H1 (cell line): ENCODE measurements around the gene MACC1. TPM values are rescaled to one million over a fixed set of nuclear protein-coding genes. Genes with fewer than 3 reads are reported as not detected.

Experiments
- CTCF ChIA-PET: fragments of 300-600 bp; sonication (Branson Sonifier 250); formaldehyde crosslinking; loops from one replicate; lab custom pipeline; 2021; ENCODE audit not compliant: partially characterized antibody; lab: Charles Lee
- POLR2A ChIA-PET: fragments of 300-600 bp; sonication (Branson Sonifier 250); formaldehyde crosslinking; loops from one replicate; lab custom pipeline; 2021; ENCODE audit warnings: inconsistent platforms; ENCODE audit not compliant: partially characterized antibody; lab: Charles Lee
- DNase-seq, 2 experiments: peaks; one replicate each; pipeline versions ENCODE4 v3.0.0 to v3.0.0-alpha.2; 2010 to 2022; ENCODE audit warnings: low spot score in 2 of 2, low read depth in 1 of 2, mixed read lengths in 1 of 2
- FAIRE-seq: peaks from 2 replicates; lab custom pipeline; 2011; peaks lifted over from hg19 to GRCh38; lab: Jason Lieb, UNC
- H2AFZ ChIP-seq: 2 replicates; pipeline ENCODE4 v1.8.1; 2012; ENCODE audit warnings: low read length, inconsistent platforms
- H2AK5ac ChIP-seq: 2 replicates; pipeline ENCODE4 v1.6.1; 2013; ENCODE audit warnings: low read depth, low read length
- H2BK120ac ChIP-seq: replicated peaks from 2 replicates; pipeline ENCODE3; 2013; ENCODE audit warnings: low read depth, low read length, inconsistent platforms
- H2BK12ac ChIP-seq: 2 replicates; pipeline ENCODE4 v1.6.1; 2013; ENCODE audit warnings: low read depth, low read length
- H2BK15ac ChIP-seq: 2 replicates; pipeline ENCODE4 v1.6.1; 2013; ENCODE audit warnings: low read length
- H2BK20ac ChIP-seq: 2 replicates; pipeline ENCODE4 v1.6.1; 2013; ENCODE audit warnings: low read length
- H2BK5ac ChIP-seq: 2 replicates; pipeline ENCODE4 v1.6.1; 2013; ENCODE audit warnings: low read depth, low read length
- H3K14ac ChIP-seq: 2 replicates; pipeline ENCODE4 v1.6.1; 2013; ENCODE audit warnings: inconsistent platforms; ENCODE audit not compliant: insufficient read length
- H3K18ac ChIP-seq: 2 replicates; pipeline ENCODE4 v1.6.1; 2013; ENCODE audit warnings: low read length; ENCODE audit errors: extremely low read depth
- H3K23ac ChIP-seq: 2 replicates; pipeline ENCODE4 v1.6.1; 2013; ENCODE audit warnings: inconsistent platforms; ENCODE audit not compliant: insufficient read length
- H3K23me2 ChIP-seq: 2 replicates; pipeline ENCODE4 v1.6.1; 2013; ENCODE audit warnings: low read depth, low read length
- H3K27ac ChIP-seq: 2 replicates; pipeline ENCODE4 v1.6.1; 2011; ENCODE audit warnings: low read depth, low read length, inconsistent platforms
- H3K27me3 ChIP-seq, 4 experiments: replicated peaks in 1 of 4; 1 replicate in 1 of 4; 2 replicates in 3 of 4; pipeline versions ENCODE4 v1.6.1 to v1.8.1; 2011 to 2013; ENCODE audit warnings: low read length in 3 of 4, mild to moderate bottlenecking in 3 of 4, inconsistent platforms in 2 of 4, mixed read lengths in 2 of 4, moderate library complexity in 1 of 4; ENCODE audit not compliant: control insufficient read depth in 3 of 4, insufficient read depth in 3 of 4; ENCODE audit errors: extremely low read depth in 1 of 4
- H3K36me3 ChIP-seq, 4 experiments: 2 replicates each; pipeline versions ENCODE4 v1.6.1 to v1.8.1; 2011 to 2013; ENCODE audit warnings: mild to moderate bottlenecking in 4 of 4, low read length in 3 of 4, moderate library complexity in 2 of 4, control low read depth in 1 of 4, inconsistent platforms in 1 of 4; ENCODE audit not compliant: insufficient read depth in 4 of 4, control insufficient read depth in 2 of 4
- H3K4ac ChIP-seq: replicated peaks from 2 replicates; pipeline ENCODE3; 2013; ENCODE audit warnings: low read length, low read depth, mixed read lengths, inconsistent platforms; ENCODE audit not compliant: insufficient read length
- H3K4me1 ChIP-seq, 4 experiments: replicated peaks in 1 of 4; 1 replicate in 1 of 4; 2 replicates in 3 of 4; pipeline versions ENCODE4 v1.6.1 to v1.8.1; 2011 to 2013; ENCODE audit warnings: low read length in 3 of 4, inconsistent platforms in 2 of 4, mixed read lengths in 1 of 4; ENCODE audit not compliant: insufficient read depth in 4 of 4, control insufficient read depth in 3 of 4
- H3K4me2 ChIP-seq, 2 experiments: 2 replicates each; pipeline versions ENCODE4 v1.6.1 to v1.8.1; 2011 to 2013; ENCODE audit warnings: low read depth in 2 of 2, low read length in 2 of 2, control low read depth in 1 of 2, inconsistent platforms in 1 of 2, mild to moderate bottlenecking in 1 of 2; ENCODE audit not compliant: insufficient read depth in 1 of 2
- H3K4me3 ChIP-seq, 4 experiments: fragments of 200-600, 300-600 bp in 1 of 4; sonication (generic), shearing (Covaris generic), sonication (Bioruptor Twin) in 1 of 4; 2 replicates each; pipeline versions ENCODE4 v1.5.1 to v1.8.1; 2011 to 2016; ENCODE audit warnings: low read length in 4 of 4, low read depth in 3 of 4, control low read depth in 2 of 4, inconsistent platforms in 2 of 4, mild to moderate bottlenecking in 2 of 4, mixed read lengths in 1 of 4, moderate library complexity in 1 of 4; ENCODE audit not compliant: insufficient read depth in 2 of 4; ENCODE audit errors: extremely low read depth in 1 of 4
- H3K56ac ChIP-seq: replicated peaks from 2 replicates; pipeline ENCODE3; 2013; ENCODE audit warnings: low read depth, mild to moderate bottlenecking, mixed read lengths, low read length, inconsistent platforms; ENCODE audit not compliant: insufficient read length
- H3K79me1 ChIP-seq: 2 replicates; pipeline ENCODE4 v1.6.1; 2013; ENCODE audit warnings: low read depth, low read length, control low read depth
- H3K79me2 ChIP-seq, 2 experiments: 2 replicates each; pipeline versions ENCODE4 v1.6.1 to v1.8.1; 2012 to 2013; ENCODE audit warnings: low read length in 2 of 2, mild to moderate bottlenecking in 2 of 2, inconsistent platforms in 1 of 2; ENCODE audit not compliant: insufficient read depth in 2 of 2, control insufficient read depth in 1 of 2
- H3K9ac ChIP-seq, 4 experiments: replicated peaks in 1 of 4; 1 replicate in 1 of 4; 2 replicates in 3 of 4; pipeline versions ENCODE4 v1.6.1 to v1.8.1; 2011 to 2013; ENCODE audit warnings: low read depth in 3 of 4, low read length in 3 of 4, control low read depth in 2 of 4, mild to moderate bottlenecking in 2 of 4, moderate library complexity in 2 of 4, inconsistent platforms in 1 of 4; ENCODE audit errors: extremely low read depth in 1 of 4
- H3K9me3 ChIP-seq, 2 experiments: 2 replicates each; pipeline versions ENCODE4 v1.6.1 to v1.8.1; 2012 to 2013; ENCODE audit warnings: mild to moderate bottlenecking in 2 of 2, moderate library complexity in 2 of 2, control low read depth in 1 of 2, inconsistent platforms in 1 of 2, low read depth in 1 of 2, low read length in 1 of 2, mixed read lengths in 1 of 2; ENCODE audit not compliant: insufficient read depth in 2 of 2
- H4K20me1 ChIP-seq, 2 experiments: replicated peaks in 1 of 2; 2 replicates each; pipeline versions ENCODE3 to v1.8.1; 2011 to 2013; ENCODE audit warnings: inconsistent platforms in 2 of 2, low read length in 2 of 2, mild to moderate bottlenecking in 1 of 2; ENCODE audit not compliant: insufficient read depth in 2 of 2, control insufficient read depth in 1 of 2
- H4K5ac ChIP-seq: 2 replicates; pipeline ENCODE4 v1.6.1; 2013; ENCODE audit warnings: low read length, low read depth, mixed read lengths, inconsistent platforms; ENCODE audit not compliant: insufficient read length
- H4K8ac ChIP-seq: 2 replicates; pipeline ENCODE4 v1.8.0; 2013; ENCODE audit warnings: mild to moderate bottlenecking, moderate library complexity, low read length, inconsistent platforms; ENCODE audit not compliant: insufficient read depth; ENCODE audit errors: extremely low read depth
- H4K91ac ChIP-seq: replicated peaks from 2 replicates; pipeline ENCODE3; 2013; ENCODE audit warnings: low read length, mixed read lengths, inconsistent platforms; ENCODE audit not compliant: insufficient read length
- CHD1 ChIP-seq: IDR thresholded peaks from 2 replicates; pipeline ENCODE4 v1.6.1; 2012; ENCODE audit warnings: low read depth, low read length, improper control_type of control experiment
- CHD2 ChIP-seq: IDR thresholded peaks from 2 replicates; pipeline ENCODE4 v1.6.1; 2012; ENCODE audit warnings: low read length, improper control_type of control experiment
- CREB1 ChIP-seq: IDR thresholded peaks from 2 replicates; pipeline ENCODE4 v1.6.1; 2012; ENCODE audit warnings: inconsistent platforms
- GTF2F1 ChIP-seq: IDR thresholded peaks from 2 replicates; pipeline ENCODE4 v1.6.1; 2012; ENCODE audit warnings: low read depth, low read length, improper control_type of control experiment, borderline replicate concordance
- HDAC2 ChIP-seq, 2 experiments: fragments of 300-600 bp in 1 of 2; sonication (generic) in 1 of 2; IDR thresholded peaks; 2 replicates each; pipeline ENCODE4 v1.6.1; 2011 to 2012; ENCODE audit warnings: low read depth in 2 of 2, low read length in 2 of 2, mild to moderate bottlenecking in 2 of 2, moderate library complexity in 2 of 2, borderline replicate concordance in 1 of 2, inconsistent platforms in 1 of 2
- POLR2A ChIP-seq, 2 experiments: IDR thresholded peaks; 1 replicate in 1 of 2; 2 replicates in 1 of 2; pipeline ENCODE4 v1.6.1; 2011; ENCODE audit warnings: low read depth in 2 of 2, low read length in 2 of 2, mild to moderate bottlenecking in 2 of 2; ENCODE audit errors: control extremely low read depth in 1 of 2
- POU5F1 ChIP-seq: IDR thresholded peaks from 2 replicates; pipeline ENCODE4 v1.6.1; 2011; ENCODE audit warnings: low read depth, mild to moderate bottlenecking, low read length, moderate library complexity
- RXRA ChIP-seq: IDR thresholded peaks from 2 replicates; pipeline ENCODE4 v1.6.1; 2011; ENCODE audit warnings: low read depth, mild to moderate bottlenecking, low read length, moderate library complexity; ENCODE audit not compliant: insufficient read depth
- SP1 ChIP-seq: IDR thresholded peaks from 2 replicates; pipeline ENCODE4 v1.6.1; 2011; ENCODE audit warnings: low read depth, low read length
- TBP ChIP-seq: IDR thresholded peaks from 2 replicates; pipeline ENCODE4 v1.6.1; 2011; ENCODE audit warnings: low read depth, low read length, improper control_type of control experiment
- USF2 ChIP-seq: IDR thresholded peaks from 2 replicates; pipeline ENCODE4 v1.6.1; 2011; ENCODE audit warnings: low read length, improper control_type of control experiment
- YY1 ChIP-seq: IDR thresholded peaks from 2 replicates; pipeline ENCODE4 v1.6.1; 2011; ENCODE audit warnings: low read depth, mild to moderate bottlenecking, low read length
- ZNF274 ChIP-seq: IDR thresholded peaks from 2 replicates; pipeline ENCODE4 v1.7.0; 2012; ENCODE audit warnings: low read length, borderline replicate concordance; ENCODE audit errors: extremely low read depth
- WGBS, 2 experiments: shearing (Covaris generic) in 1 of 2; methylation state at CpG; one replicate each; pipeline versions ENCODE4 v1.1.6 to v1.1.7; 2013 to 2015; ENCODE audit warnings: low lambda C conversion rate in 2 of 2, mixed read lengths in 2 of 2, inconsistent platforms in 1 of 2, low coverage in 1 of 2, missing lambda C conversion rate in 1 of 2; ENCODE audit not compliant: insufficient replicate concordance in 2 of 2, insufficient coverage in 1 of 2, insufficient read length in 1 of 2; ENCODE audit errors: extremely low coverage in 1 of 2, missing lambda C conversion rate in 1 of 2; 5-methylcytosine and 5-hydroxymethylcytosine counted together
- polyA plus RNA-seq, 7 experiments: library from polyadenylated mRNA; depleted of rRNA in 3 of 7; stranded (reverse) in 5 of 7; unstranded in 2 of 7; fragments of >200 nt in 5 of 7; fragments of 200-250 nt in 2 of 7; gene quantifications; 1 replicate in 5 of 7; 2 replicates in 1 of 7; 4 replicates in 1 of 7; pipeline versions ENCODE4 v1.2.1 to v1.2.3, GENCODE V29; 2011 to 2013; ENCODE audit warnings: missing spikeins in 2 of 7, mixed read lengths in 2 of 7
- total RNA-seq: library from RNA; stranded (reverse); fragmentation: NEBNext Ultra II Directional; extraction: Animal tissue kit (Norgen Biotek cat#: 25700); gene quantifications from 2 replicates; pipeline ENCODE4 v1.2.1, GENCODE V29; 2021

Gene MACC1
- total and polyA plus RNA-seq, 2 of the 8 experiments (the other 6 are each of a cell fraction or from before 2014, with no cell fraction given) = 2.0 to 17.2 TPM

GRCh38 chr7:20111821-20112542 lies 105.2 kb downstream of the MACC1 start:
- H3K79me2 ChIP-seq = peaks cover 0 to 100% of the 10 kb centered on the region in 2 experiments; a peak in 3 of 4 replicates
- ChIA-PET CTCF (interaction anchor here (0.8 to 1.6 kb wide), 5 partner anchors 20 to 218 kb away, joined by 3 to 6 read pairs (median 3); no protein-coding TSS in a partner anchor), POLR2A (interaction anchor here (0.7 to 10.3 kb wide), 9 partner anchors 8 to 963 kb away, joined by 3 to 68 read pairs (median 4); no protein-coding TSS in a partner anchor)
- TF ChIP-seq ZNF274 (no peak), RXRA (no peak), SP1 (no peak), POLR2A (IDR thresholded peaks at IDR 0.05; ENCODE audit: control extremely low read depth in 1 of 2, low read depth in 2 of 2, low read length in 2 of 2) (no peak), TBP (no peak), YY1 (no peak), CREB1 (no peak), CHD2 (no peak), GTF2F1 (no peak), POU5F1 (no peak), USF2 (no peak), CHD1 (no peak), HDAC2 (IDR thresholded peaks at IDR 0.05; ENCODE audit: borderline replicate concordance in 1 of 2, low read depth in 2 of 2, low read length in 2 of 2) (no peak)

More at GRCh38 chr7:20111821-20112542, 105.2 kb downstream of the MACC1 start:
- H3K4me2 ChIP-seq = no peak overlapping the region
- H3K4ac ChIP-seq = no peak overlapping the region
- no peak overlapping the region for H2BK120ac ChIP-seq
- no peak overlapping the region for H3K9ac ChIP-seq
- no peak overlapping the region for H3K27ac ChIP-seq
- H2BK12ac ChIP-seq = no peak overlapping the region
- H4K20me1 ChIP-seq = no peaks in the 10 kb centered on the region
- H3K27me3 ChIP-seq = no peaks in the 10 kb centered on the region
- peaks cover 0 to 12% (median 0%) of the 10 kb centered on the region in 4 experiments; a peak in 3 of 8 replicates for H3K36me3 ChIP-seq
- H4K5ac ChIP-seq = no peak overlapping the region
- H3K14ac ChIP-seq = no peak overlapping the region
- DNase-seq (no peak), FAIRE-seq (no peak)
- no peak overlapping the region for H2BK20ac ChIP-seq
- no peak overlapping the region for H2BK5ac ChIP-seq
- no peak overlapping the region for H3K23ac ChIP-seq
- H3K18ac ChIP-seq = no peak overlapping the region
- H4K8ac ChIP-seq = no peak overlapping the region
- WGBS, 2 experiments = 98% methylated on average over 2 of the region's 2 CpGs; no CpG with 5 or more reads in 1 of the 2 experiments
- no peak overlapping the region for H2AFZ ChIP-seq
- H3K79me1 ChIP-seq = no peaks in the 10 kb centered on the region
- no peak overlapping the region for H2BK15ac ChIP-seq
- no peaks in the 10 kb centered on the region for H3K9me3 ChIP-seq
- H3K23me2 ChIP-seq = no peaks in the 10 kb centered on the region
- H2AK5ac ChIP-seq = no peak overlapping the region
- H3K4me3 ChIP-seq = no peak overlapping the region
- peaks cover 0 to 27% (median 5%) of the 10 kb centered on the region in 4 experiments; a peak in 3 of 7 replicates for H3K4me1 ChIP-seq
- H3K56ac ChIP-seq = no peak overlapping the region
- no peak overlapping the region for H4K91ac ChIP-seq
